DND-41 (cell line): ENCODE results near the gene FAM43A.

ENCODE experiments used
- EZH2 ChIP-seq: IDR thresholded peaks from 3 replicates; pipeline ENCODE4 v1.6.1; 2012; ENCODE audit warnings: borderline replicate concordance, low read depth, mild to moderate bottlenecking, moderate library complexity, low read length, inconsistent platforms; ENCODE audit not compliant: severe bottlenecking
- TF ChIP-seq, protein P1 (sequence below): IDR thresholded peaks from 2 replicates; pipeline ENCODE4 v1.5.1; 2012; ENCODE audit warnings: borderline replicate concordance, low read length, moderate library complexity, mild to moderate bottlenecking; ENCODE audit not compliant: poor library complexity, severe bottlenecking; ENCODE audit errors: extremely low read depth

DNA sequence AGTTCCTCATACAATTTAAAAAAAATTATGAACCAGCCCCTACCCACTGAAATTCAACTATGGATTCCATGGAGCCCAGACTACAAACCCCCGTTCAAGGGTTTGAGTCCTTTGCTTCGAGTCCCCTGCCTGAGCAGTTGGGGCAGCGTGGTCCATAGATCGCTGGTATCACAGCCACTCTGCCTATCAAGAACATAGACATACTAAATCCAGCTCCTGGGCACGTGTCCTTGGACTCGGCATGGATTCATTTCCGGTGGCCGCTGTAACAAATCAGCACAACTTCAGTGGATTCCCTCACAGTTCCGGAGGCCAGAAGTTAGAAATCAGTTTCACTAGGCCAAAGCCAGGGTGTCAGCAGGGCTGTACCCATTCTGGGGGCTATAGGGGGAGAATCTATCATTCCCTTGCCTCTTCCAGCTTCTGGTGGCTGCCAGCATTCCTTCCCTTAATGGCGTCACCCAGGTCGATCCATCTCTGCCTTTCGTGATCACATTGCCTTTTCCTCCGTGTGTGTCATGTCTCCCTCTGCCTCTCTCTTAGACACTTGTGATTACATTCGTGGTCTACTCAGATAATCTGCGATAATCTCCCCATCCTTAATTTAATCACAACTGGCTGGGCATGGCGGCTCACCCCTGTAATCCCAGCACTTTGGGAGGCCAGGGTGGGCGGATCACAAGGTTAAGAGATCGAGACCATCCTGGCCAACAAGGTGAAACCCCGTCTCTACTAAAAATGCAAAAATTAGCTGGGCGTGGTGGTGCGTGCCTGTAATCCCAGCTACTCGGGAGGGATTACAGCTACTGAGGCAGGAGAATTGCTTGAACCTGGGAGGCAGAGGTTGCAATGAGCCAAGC, 47.9 kb upstream of the FAM43A start:
- TF ChIP-seq, protein P1, sequence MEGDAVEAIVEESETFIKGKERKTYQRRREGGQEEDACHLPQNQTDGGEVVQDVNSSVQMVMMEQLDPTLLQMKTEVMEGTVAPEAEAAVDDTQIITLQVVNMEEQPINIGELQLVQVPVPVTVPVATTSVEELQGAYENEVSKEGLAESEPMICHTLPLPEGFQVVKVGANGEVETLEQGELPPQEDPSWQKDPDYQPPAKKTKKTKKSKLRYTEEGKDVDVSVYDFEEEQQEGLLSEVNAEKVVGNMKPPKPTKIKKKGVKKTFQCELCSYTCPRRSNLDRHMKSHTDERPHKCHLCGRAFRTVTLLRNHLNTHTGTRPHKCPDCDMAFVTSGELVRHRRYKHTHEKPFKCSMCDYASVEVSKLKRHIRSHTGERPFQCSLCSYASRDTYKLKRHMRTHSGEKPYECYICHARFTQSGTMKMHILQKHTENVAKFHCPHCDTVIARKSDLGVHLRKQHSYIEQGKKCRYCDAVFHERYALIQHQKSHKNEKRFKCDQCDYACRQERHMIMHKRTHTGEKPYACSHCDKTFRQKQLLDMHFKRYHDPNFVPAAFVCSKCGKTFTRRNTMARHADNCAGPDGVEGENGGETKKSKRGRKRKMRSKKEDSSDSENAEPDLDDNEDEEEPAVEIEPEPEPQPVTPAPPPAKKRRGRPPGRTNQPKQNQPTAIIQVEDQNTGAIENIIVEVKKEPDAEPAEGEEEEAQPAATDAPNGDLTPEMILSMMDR: no peak
- no peak for TF ChIP-seq EZH2
